Nephron progenitor cell (in vitro differentiated cells): Measurements from ENCODE around the gene ISOC2.

Experiments
- DNase-seq: peaks from one replicate; pipeline ENCODE4 v3.0.0; 2021
- H3K27ac Mint-ChIP-seq: 2 replicates; pipeline ENCODE4 v1.8.0; 2021; ENCODE audit warnings: mild to moderate bottlenecking, moderate library complexity, mixed read lengths
- H3K27me3 Mint-ChIP-seq: 2 replicates; pipeline ENCODE4 v1.8.0; 2021; ENCODE audit warnings: mild to moderate bottlenecking, low read depth, mixed read lengths; ENCODE audit not compliant: poor library complexity
- H3K36me3 Mint-ChIP-seq: 2 replicates; pipeline ENCODE4 v1.8.0; 2021; ENCODE audit warnings: low read depth, mixed read lengths
- H3K4me1 Mint-ChIP-seq: 2 replicates; pipeline ENCODE4 v1.8.0; 2021; ENCODE audit warnings: mixed read lengths
- H3K4me3 Mint-ChIP-seq: 2 replicates; pipeline ENCODE4 v1.8.0; 2021; ENCODE audit warnings: mild to moderate bottlenecking, moderate library complexity, mixed read lengths
- H3K9me3 Mint-ChIP-seq: 2 replicates; pipeline ENCODE4 v1.8.0; 2021; ENCODE audit warnings: mild to moderate bottlenecking, moderate library complexity, mixed read lengths
- CTCF ChIP-seq: fragments of 200-600 bp; sonication (generic); IDR thresholded peaks from 2 replicates; pipeline ENCODE4 v1.5.0; 2021; ENCODE audit warnings: antibody characterized with exemption

The ISOC2 gene

GRCh38 chr19:55447421-55448174 lies 13.8 kb downstream of the ISOC2 start:
- no peak for TF ChIP-seq CTCF
- Mint-ChIP-seq H3K27me3 (peaks cover 24% of the 10 kb centered on the region), H3K27ac (no peak overlapping the region), H3K4me3 (no peak overlapping the region), H3K9me3 (peaks cover 3% of the 10 kb centered on the region), H3K4me1 (peaks cover 22% of the 10 kb centered on the region), H3K36me3 (no peaks in the 10 kb centered on the region)
- peak; percentile 46 for DNase-seq

- H3K4me1 Mint-ChIP-seq = peaks cover 23% of the 10 kb centered on the region
- H3K36me3 Mint-ChIP-seq = no peaks in the 10 kb centered on the region
- H3K9me3 Mint-ChIP-seq = peaks cover 7% of the 10 kb centered on the region
- H3K27ac Mint-ChIP-seq = no peak overlapping the region
- H3K27me3 Mint-ChIP-seq = peaks cover 9% of the 10 kb centered on the region
- no peak overlapping the region for H3K4me3 Mint-ChIP-seq
- no peak for TF ChIP-seq CTCF
- DNase-seq = no peak
These were observed 15.4 kb downstream of the ISOC2 start for GRCh38 chr19:55446060-55446459.

- peaks cover 7% of the 10 kb centered on the region for H3K9me3 Mint-ChIP-seq
- no peak for DNase-seq
- no peak overlapping the region for H3K4me3 Mint-ChIP-seq
- H3K36me3 Mint-ChIP-seq = no peaks in the 10 kb centered on the region
- no peak overlapping the region for H3K27ac Mint-ChIP-seq
- no peaks in the 10 kb centered on the region for H3K27me3 Mint-ChIP-seq
- peaks cover 22% of the 10 kb centered on the region for H3K4me1 Mint-ChIP-seq
- no peak for TF ChIP-seq CTCF
These were observed 16.8 kb downstream of the ISOC2 start for GRCh38 chr19:55444646-55445045.

- no peaks in the 10 kb centered on the region for H3K27me3 Mint-ChIP-seq
- H3K4me3 Mint-ChIP-seq = no peak overlapping the region
- H3K9me3 Mint-ChIP-seq = peaks cover 13% of the 10 kb centered on the region
- H3K36me3 Mint-ChIP-seq = no peaks in the 10 kb centered on the region
- DNase-seq = no peak
- peaks cover 22% of the 10 kb centered on the region for H3K4me1 Mint-ChIP-seq
- H3K27ac Mint-ChIP-seq = no peak overlapping the region
- TF ChIP-seq CTCF = no peak
These were observed 17.5 kb downstream of the ISOC2 start for GRCh38 chr19:55443824-55444480.

GRCh38 chr19:55443045-55443823 lies 18.2 kb downstream of the ISOC2 start, which contains the start of gene SHISA7:
TSS of gene SHISA7 (minus strand) at chr19:55443300. CDS start at chr19:55442863, 437 bp downstream.
- peak within 1 kb of the TSS; percentile 36 for H3K4me3 Mint-ChIP-seq
- H3K27me3 Mint-ChIP-seq = no peaks in the 10 kb centered on the region
- DNase-seq = no peak
- H3K9me3 Mint-ChIP-seq = peaks cover 13% of the 10 kb centered on the region
- no peaks in the 10 kb centered on the region for H3K36me3 Mint-ChIP-seq
- no peak for TF ChIP-seq CTCF
- peaks cover 22% of the 10 kb centered on the region for H3K4me1 Mint-ChIP-seq
- no peak within 1 kb of the TSS for H3K27ac Mint-ChIP-seq
